Measurements from ENCODE around the gene LEAP2.

The LEAP2 gene

DNA sequence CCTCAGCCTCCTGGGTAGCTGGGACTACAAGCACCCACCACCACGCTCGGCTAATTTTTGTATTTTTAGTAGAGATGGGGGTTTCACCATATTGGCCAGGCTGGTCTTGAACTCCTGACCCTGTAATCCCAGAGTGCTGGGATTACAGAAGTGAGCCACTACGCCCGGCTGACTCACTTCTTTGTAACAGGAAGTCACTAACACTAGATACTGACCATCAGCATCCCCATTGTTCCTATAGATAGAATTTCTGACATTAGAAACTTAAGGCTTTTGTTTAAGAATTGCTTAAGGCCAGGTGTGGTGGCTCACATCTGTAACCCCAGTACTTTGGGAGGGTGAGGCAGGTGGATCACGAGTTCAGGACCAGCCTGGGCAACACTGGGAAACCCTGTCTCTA, 42.2 kb downstream of the LEAP2 start:
- TF ChIP-seq, protein P1, sequence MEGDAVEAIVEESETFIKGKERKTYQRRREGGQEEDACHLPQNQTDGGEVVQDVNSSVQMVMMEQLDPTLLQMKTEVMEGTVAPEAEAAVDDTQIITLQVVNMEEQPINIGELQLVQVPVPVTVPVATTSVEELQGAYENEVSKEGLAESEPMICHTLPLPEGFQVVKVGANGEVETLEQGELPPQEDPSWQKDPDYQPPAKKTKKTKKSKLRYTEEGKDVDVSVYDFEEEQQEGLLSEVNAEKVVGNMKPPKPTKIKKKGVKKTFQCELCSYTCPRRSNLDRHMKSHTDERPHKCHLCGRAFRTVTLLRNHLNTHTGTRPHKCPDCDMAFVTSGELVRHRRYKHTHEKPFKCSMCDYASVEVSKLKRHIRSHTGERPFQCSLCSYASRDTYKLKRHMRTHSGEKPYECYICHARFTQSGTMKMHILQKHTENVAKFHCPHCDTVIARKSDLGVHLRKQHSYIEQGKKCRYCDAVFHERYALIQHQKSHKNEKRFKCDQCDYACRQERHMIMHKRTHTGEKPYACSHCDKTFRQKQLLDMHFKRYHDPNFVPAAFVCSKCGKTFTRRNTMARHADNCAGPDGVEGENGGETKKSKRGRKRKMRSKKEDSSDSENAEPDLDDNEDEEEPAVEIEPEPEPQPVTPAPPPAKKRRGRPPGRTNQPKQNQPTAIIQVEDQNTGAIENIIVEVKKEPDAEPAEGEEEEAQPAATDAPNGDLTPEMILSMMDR (conservative IDR thresholded peaks at IDR 0.05; ENCODE audit: low read depth, low read length) = no peak
- Histone ChIP-seq H2AFZ (ENCODE audit: low read depth) (no peak overlapping the region), H3K9ac (no peak overlapping the region), H3K4me1 (ENCODE audit: low read depth, poor library complexity, severe bottlenecking) (no peaks in the 10 kb centered on the region), H3K36me3 (ENCODE audit: insufficient read depth) (no peaks in the 10 kb centered on the region), H4K20me1 (ENCODE audit: insufficient read depth) (no peaks in the 10 kb centered on the region), H3K79me2 (ENCODE audit: insufficient read depth, low read depth) (no peaks in the 10 kb centered on the region), H3K27ac (no peak overlapping the region), H3K27me3 (ENCODE audit: insufficient read depth, low read depth) (no peaks in the 10 kb centered on the region), H3K4me3 (IDR thresholded peaks at IDR 0.05; ENCODE audit: insufficient read depth, low read depth, low read length) (no peak overlapping the region), H3K4me2 (no peak overlapping the region)

DNA sequence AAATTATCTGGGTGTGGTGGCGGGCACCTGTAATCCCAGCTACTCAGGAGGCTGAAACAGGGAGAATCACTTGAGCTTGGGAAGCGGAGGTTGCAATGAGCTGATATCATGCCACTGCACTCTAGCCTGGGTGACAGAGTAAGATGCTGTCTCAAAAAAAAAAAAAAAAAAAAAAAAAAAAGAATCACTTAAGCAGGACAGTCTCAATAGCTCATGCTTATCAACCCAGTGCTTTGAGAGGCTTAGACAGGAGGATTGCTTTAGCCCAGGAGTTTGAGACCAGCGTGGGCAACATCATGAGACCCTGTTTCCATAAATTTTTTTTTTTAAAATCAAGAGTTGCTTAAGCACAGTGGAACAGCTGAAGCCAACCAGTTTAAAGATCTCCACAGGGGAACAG, 42.6 kb downstream of the LEAP2 start:
- no peaks in the 10 kb centered on the region for H3K36me3 ChIP-seq (ENCODE audit: insufficient read depth)
- H4K20me1 ChIP-seq (ENCODE audit: insufficient read depth) = no peaks in the 10 kb centered on the region
- H3K4me2 ChIP-seq = no peak overlapping the region
- H3K4me1 ChIP-seq (ENCODE audit: low read depth, poor library complexity, severe bottlenecking) = no peaks in the 10 kb centered on the region
- H3K79me2 ChIP-seq (ENCODE audit: insufficient read depth, low read depth) = no peaks in the 10 kb centered on the region
- H3K27me3 ChIP-seq (ENCODE audit: insufficient read depth, low read depth) = no peaks in the 10 kb centered on the region
- H3K9ac ChIP-seq = no peak overlapping the region
- H2AFZ ChIP-seq (ENCODE audit: low read depth) = no peak overlapping the region
- no peak overlapping the region for H3K4me3 ChIP-seq (IDR thresholded peaks at IDR 0.05; ENCODE audit: insufficient read depth, low read depth, low read length)
- TF ChIP-seq, protein P1 (conservative IDR thresholded peaks at IDR 0.05; ENCODE audit: low read depth, low read length) = no peak
- no peak overlapping the region for H3K27ac ChIP-seq
